Measurements from ENCODE around the gene ZFYVE26.
A peak's percentile ranks its signal among the peaks of the same experiment; 100 is the strongest.
"Not testable (repeated sequence)": the region's sequence is repeated elsewhere in the genome, so short reads cannot be mapped to it uniquely, and the experiment has no call there.

ZFYVE26 gene

GRCh38 chr14:67835596-67835995, 19.2 kb upstream of the ZFYVE26 start:
- Mint-ChIP-seq H3K27ac (ENCODE audit: low read depth) (no peak overlapping the region), H3K4me3 (no peak overlapping the region), H3K9me3 (no peaks in the 10 kb centered on the region), H3K27me3 (no peaks in the 10 kb centered on the region), H3K4me1 (peaks cover 12% of the 10 kb centered on the region), H3K36me3 (ENCODE audit: insufficient read depth) (peaks cover 12% of the 10 kb centered on the region)
- no peak for ATAC-seq (replicated peaks; ENCODE audit: extremely low read depth, poor library complexity, severe bottlenecking)
- no peak for DNase-seq (ENCODE audit: low spot score in 2 of 2)

- Mint-ChIP-seq H3K36me3 (ENCODE audit: insufficient read depth) (peaks cover 15% of the 10 kb centered on the region), H3K27me3 (no peaks in the 10 kb centered on the region), H3K27ac (ENCODE audit: low read depth) (no peak overlapping the region), H3K4me3 (no peak overlapping the region), H3K9me3 (no peaks in the 10 kb centered on the region), H3K4me1 (peaks cover 12% of the 10 kb centered on the region)
- DNase-seq (ENCODE audit: low spot score in 2 of 2) (no peak), ATAC-seq (replicated peaks; ENCODE audit: extremely low read depth, poor library complexity, severe bottlenecking) (no peak)
Measured at GRCh38 chr14:67833403-67833802, 17.0 kb upstream of the ZFYVE26 start.

DNA sequence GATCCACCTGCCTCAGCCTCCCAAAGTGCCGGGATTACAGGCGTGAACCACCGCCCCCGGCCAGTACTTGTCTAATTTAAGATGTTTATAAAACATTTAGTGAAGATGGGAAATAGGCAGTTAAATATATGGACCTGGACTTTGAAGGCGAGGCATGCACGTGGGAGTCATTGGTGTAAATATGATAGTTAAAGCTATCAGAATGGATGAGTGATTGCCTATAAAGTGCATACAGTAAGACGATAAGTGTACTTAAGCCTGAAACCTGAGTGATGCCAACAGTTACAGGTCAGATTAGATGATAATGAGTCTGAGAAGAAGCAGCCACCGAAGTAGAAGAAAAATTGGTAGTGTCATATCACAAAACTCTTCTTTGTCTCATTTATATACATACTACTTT, 14.7 kb upstream of the ZFYVE26 start:
- Mint-ChIP-seq H3K36me3 (ENCODE audit: insufficient read depth) (peaks cover 10% of the 10 kb centered on the region), H3K9me3 (no peaks in the 10 kb centered on the region), H3K4me3 (no peak overlapping the region), H3K27me3 (no peaks in the 10 kb centered on the region), H3K4me1 (no peaks in the 10 kb centered on the region), H3K27ac (ENCODE audit: low read depth) (no peak overlapping the region)
- DNase-seq (ENCODE audit: low spot score in 2 of 2) (no peak), ATAC-seq (replicated peaks; ENCODE audit: extremely low read depth, poor library complexity, severe bottlenecking) (no peak)

GRCh38 chr14:67821121-67821520, 4.7 kb upstream of the ZFYVE26 start:
- peaks cover 13% of the 10 kb centered on the region for H3K36me3 Mint-ChIP-seq (ENCODE audit: insufficient read depth)
- no peak overlapping the region for H3K27ac Mint-ChIP-seq (ENCODE audit: low read depth)
- DNase-seq (ENCODE audit: low spot score in 2 of 2), result no peak
- H3K4me3 Mint-ChIP-seq, result peak overlapping the region; percentile 98
- no peak for ATAC-seq (replicated peaks; ENCODE audit: extremely low read depth, poor library complexity, severe bottlenecking)
- no peaks in the 10 kb centered on the region for H3K27me3 Mint-ChIP-seq
- peaks cover 18% of the 10 kb centered on the region for H3K4me1 Mint-ChIP-seq
- no peaks in the 10 kb centered on the region for H3K9me3 Mint-ChIP-seq

DNA sequence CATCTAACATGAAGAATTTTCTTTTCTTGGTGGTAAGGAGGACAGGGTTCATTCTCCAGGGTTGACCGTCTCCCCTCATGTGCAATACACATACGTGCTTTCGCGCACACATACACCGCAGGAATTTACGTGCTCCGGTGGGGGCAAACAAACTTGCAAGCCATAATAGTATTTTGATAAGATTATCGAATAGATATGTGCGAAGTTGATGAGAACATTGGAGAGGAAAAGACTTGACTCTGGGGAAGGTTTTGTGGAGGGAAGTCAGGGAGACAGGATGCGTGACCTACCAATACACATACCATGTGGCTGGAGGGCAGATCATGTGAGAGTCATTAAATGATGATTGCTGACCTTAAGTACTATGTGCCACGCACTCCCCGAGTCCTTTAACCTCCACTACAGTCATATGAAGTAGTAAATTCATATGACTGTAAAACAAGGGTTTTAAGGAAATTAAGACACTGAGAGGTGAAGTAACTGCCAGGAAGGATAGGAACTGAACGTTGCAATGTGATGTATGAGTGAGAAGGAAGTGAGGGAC, 4.1 kb upstream of the ZFYVE26 start:
- peak overlapping the region; percentile 98 for H3K4me3 Mint-ChIP-seq
- H3K27ac Mint-ChIP-seq (ENCODE audit: low read depth), result peak overlapping the region; percentile 90
- ATAC-seq (replicated peaks; ENCODE audit: extremely low read depth, poor library complexity, severe bottlenecking) (no peak), DNase-seq (ENCODE audit: low spot score in 2 of 2) (no peak)
- H3K27me3 Mint-ChIP-seq, result no peaks in the 10 kb centered on the region
- peaks cover 24% of the 10 kb centered on the region for H3K4me1 Mint-ChIP-seq
- peaks cover 12% of the 10 kb centered on the region for H3K36me3 Mint-ChIP-seq (ENCODE audit: insufficient read depth)
- H3K9me3 Mint-ChIP-seq, result no peaks in the 10 kb centered on the region

DNA sequence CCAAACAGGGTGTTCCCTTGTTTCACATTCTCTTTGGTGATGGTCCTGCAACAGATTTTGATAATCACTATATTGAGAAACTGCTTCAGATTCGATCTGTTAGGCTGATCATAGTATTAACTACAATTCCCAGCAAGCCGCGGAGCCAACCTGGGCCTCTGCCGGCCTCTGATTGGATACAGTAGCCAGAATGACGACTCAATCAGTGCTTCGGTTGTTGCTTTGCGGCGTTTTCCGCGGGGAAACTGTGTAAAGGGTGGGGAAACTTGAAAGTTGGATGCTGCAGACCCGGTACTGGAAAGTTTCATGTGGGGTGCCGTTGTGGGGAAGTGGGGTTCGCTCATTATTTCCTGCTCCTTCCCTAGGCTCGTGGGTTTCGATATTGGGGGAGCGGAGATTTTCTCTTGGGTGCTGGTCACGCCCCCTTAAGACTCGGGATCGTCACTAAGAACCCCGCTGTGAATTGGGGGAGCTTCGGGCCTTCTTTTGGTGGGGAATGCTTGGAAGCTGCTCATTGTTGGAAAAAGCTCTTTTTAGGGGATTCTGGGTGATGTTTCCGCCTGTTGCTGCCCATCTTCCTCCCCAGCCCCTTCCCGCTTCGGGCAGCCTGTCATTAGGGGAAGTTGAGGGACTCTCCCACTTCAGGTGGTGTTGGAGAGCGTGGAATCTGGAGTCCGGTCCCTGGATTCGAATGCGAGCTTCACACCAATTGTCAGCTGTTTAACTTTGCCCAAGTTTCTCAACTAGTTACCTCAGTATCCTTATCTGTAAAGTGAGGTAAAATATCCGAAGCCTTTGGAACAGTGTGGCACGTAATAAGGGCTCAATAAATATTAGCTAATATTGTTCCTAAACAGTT, 3.4 kb upstream of the ZFYVE26 start, which contains the start of gene RAD51B:
TSS of gene RAD51B (plus strand) at position 217 of the 859 bp plus-strand sequence.
- ATAC-seq (replicated peaks; ENCODE audit: extremely low read depth, poor library complexity, severe bottlenecking) (peak; percentile 72), DNase-seq (ENCODE audit: low spot score in 2 of 2) (peak; percentile 78 to 83)
- H3K27ac Mint-ChIP-seq (ENCODE audit: low read depth), result peak within 1 kb of the TSS; percentile 90
- peak within 1 kb of the TSS; percentile 98 for H3K4me3 Mint-ChIP-seq
- H3K27me3 Mint-ChIP-seq, result no peaks in the 10 kb centered on the region
- no peaks in the 10 kb centered on the region for H3K9me3 Mint-ChIP-seq
- H3K36me3 Mint-ChIP-seq (ENCODE audit: insufficient read depth), result peaks cover 14% of the 10 kb centered on the region
- H3K4me1 Mint-ChIP-seq, result peaks cover 31% of the 10 kb centered on the region

- Mint-ChIP-seq H3K4me1 (peaks cover 36% of the 10 kb centered on the region), H3K36me3 (ENCODE audit: insufficient read depth) (peaks cover 17% of the 10 kb centered on the region), H3K4me3 (peak overlapping the region; percentile 98)
- ATAC-seq (replicated peaks; ENCODE audit: extremely low read depth, poor library complexity, severe bottlenecking); H3K27ac Mint-ChIP-seq (ENCODE audit: low read depth); DNase-seq (ENCODE audit: low spot score in 2 of 2); H3K9me3 Mint-ChIP-seq; H3K27me3 Mint-ChIP-seq: not testable (repeated sequence)
Measured at GRCh38 chr14:67818476-67818875, 2.1 kb upstream of the ZFYVE26 start.

DNA sequence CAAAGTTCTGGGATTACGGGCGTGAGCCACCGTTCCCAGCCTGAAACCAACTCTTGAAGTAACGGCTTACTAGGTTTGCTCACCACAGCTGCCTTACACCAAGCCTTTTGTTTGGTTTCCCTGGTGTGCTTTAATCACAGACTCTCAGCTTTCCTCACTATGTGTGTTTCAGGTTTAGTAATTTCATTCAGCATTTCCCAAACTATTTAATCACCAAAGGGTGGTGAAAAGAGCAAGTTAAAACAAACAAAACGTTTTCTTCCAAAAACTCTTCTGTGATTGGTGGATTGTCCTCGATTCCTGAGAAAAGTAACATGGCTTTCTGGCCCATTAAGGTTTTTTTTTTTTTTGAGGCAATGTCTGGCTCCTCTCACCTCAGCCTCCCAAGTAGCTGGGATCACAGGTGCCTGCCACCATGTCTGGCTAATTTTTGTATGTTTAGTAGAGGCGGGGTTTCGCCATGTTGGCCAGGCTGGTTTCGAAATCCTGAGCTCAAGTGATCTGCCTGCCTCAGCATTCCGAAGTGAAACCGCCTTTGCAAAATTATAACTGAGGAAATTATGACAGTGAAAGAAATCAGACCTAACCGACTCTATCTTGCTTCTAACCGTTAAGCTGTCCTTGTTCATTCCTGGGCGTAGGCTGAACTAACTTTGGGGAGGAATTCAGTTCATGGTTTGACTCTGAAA, 1.5 kb upstream of the ZFYVE26 start:
- Mint-ChIP-seq H3K9me3 (no peaks in the 10 kb centered on the region), H3K27ac (ENCODE audit: low read depth) (no peak overlapping the region), H3K4me3 (peak overlapping the region; percentile 98), H3K36me3 (ENCODE audit: insufficient read depth) (peaks cover 20% of the 10 kb centered on the region), H3K27me3 (no peaks in the 10 kb centered on the region), H3K4me1 (peaks cover 36% of the 10 kb centered on the region)
- DNase-seq (ENCODE audit: low spot score in 2 of 2), result no peak
- ATAC-seq (replicated peaks; ENCODE audit: extremely low read depth, poor library complexity, severe bottlenecking), result no peak

GRCh38 chr14:67815573-67816225, 691 bp downstream of the ZFYVE26 start:
- no peak for DNase-seq (ENCODE audit: low spot score in 2 of 2)
- Mint-ChIP-seq H3K27ac (ENCODE audit: low read depth) (peak overlapping the region; percentile 92), H3K4me1 (peaks cover 33% of the 10 kb centered on the region)

DNA sequence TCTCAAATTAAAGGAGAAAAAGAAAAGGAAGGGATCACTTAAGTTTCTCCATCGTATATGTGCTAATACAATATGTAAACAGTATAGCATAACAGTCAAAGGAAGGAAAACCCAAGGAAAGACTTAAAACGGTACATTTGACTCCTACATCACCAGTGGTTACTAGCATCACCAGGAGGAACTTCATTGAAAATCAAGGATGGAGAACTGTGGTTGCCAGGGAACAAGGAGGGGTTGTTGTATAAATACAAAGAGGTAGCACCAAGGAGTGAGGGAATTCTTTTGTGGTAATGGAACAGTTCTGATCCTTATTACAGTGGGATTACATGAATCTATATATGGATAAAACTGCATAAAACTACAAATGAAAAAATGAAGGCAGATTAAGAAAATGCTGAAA, 1.6 kb downstream of the ZFYVE26 start:
- DNase-seq (ENCODE audit: low spot score in 2 of 2) (no peak), ATAC-seq (replicated peaks; ENCODE audit: extremely low read depth, poor library complexity, severe bottlenecking) (no peak)
- peaks cover 27% of the 10 kb centered on the region for H3K4me1 Mint-ChIP-seq
- H3K27me3 Mint-ChIP-seq, result no peaks in the 10 kb centered on the region
- H3K9me3 Mint-ChIP-seq, result no peaks in the 10 kb centered on the region
- peaks cover 32% of the 10 kb centered on the region for H3K36me3 Mint-ChIP-seq (ENCODE audit: insufficient read depth)
- H3K4me3 Mint-ChIP-seq, result peak overlapping the region; percentile 98
- H3K27ac Mint-ChIP-seq (ENCODE audit: low read depth), result no peak overlapping the region

More at GRCh38 chr14:67815573-67816225, 691 bp downstream of the ZFYVE26 start:
- H3K9me3 Mint-ChIP-seq, result no peaks in the 10 kb centered on the region
- no peaks in the 10 kb centered on the region for H3K27me3 Mint-ChIP-seq
- peak; percentile 11 for ATAC-seq (replicated peaks; ENCODE audit: extremely low read depth, poor library complexity, severe bottlenecking)
- peaks cover 26% of the 10 kb centered on the region for H3K36me3 Mint-ChIP-seq (ENCODE audit: insufficient read depth)
- peak overlapping the region; percentile 98 for H3K4me3 Mint-ChIP-seq

GRCh38 chr14:67806246-67806645, 10.1 kb downstream of the ZFYVE26 start:
- Mint-ChIP-seq H3K36me3 (ENCODE audit: insufficient read depth) (peaks cover 45% of the 10 kb centered on the region), H3K27ac (ENCODE audit: low read depth) (no peak overlapping the region), H3K4me3 (no peak overlapping the region), H3K27me3 (no peaks in the 10 kb centered on the region), H3K4me1 (no peaks in the 10 kb centered on the region), H3K9me3 (no peaks in the 10 kb centered on the region)
- DNase-seq (ENCODE audit: low spot score in 2 of 2) (no peak), ATAC-seq (replicated peaks; ENCODE audit: extremely low read depth, poor library complexity, severe bottlenecking) (no peak)

DNA sequence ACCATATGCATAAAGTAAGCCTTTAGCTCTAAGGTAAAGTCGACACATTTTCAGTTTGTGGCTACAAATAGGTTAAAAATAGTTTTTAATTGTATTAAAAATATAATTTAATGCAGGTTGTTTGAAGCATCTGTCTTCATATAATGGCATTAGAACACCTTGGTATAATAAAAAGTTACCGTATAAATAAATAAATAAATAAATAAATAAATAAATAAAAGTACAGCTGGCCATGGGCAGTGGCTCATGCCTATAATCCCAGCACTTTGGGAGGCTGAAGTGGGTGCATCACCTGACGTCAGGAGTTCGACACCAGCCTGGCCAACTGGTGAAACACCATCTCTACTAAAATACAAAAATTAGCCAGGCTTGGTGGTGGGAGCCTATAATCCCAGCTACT, 15.6 kb downstream of the ZFYVE26 start:
- Mint-ChIP-seq H3K36me3 (ENCODE audit: insufficient read depth) (peaks cover 53% of the 10 kb centered on the region), H3K27me3 (no peaks in the 10 kb centered on the region), H3K9me3 (no peaks in the 10 kb centered on the region), H3K4me3 (no peak overlapping the region), H3K4me1 (no peaks in the 10 kb centered on the region), H3K27ac (ENCODE audit: low read depth) (no peak overlapping the region)
- no peak for ATAC-seq (replicated peaks; ENCODE audit: extremely low read depth, poor library complexity, severe bottlenecking)
- no peak for DNase-seq (ENCODE audit: low spot score in 2 of 2)

Data from central memory CD8-positive, alpha-beta T cell (primary cell).